HG02588 (cell line): ENCODE measurements around the gene SBK1.

Experiments
- ATAC-seq: cut with Tn5 transposase; IDR thresholded peaks from one replicate; pipeline ENCODE4 v1.9.1; 2021; ENCODE audit warnings: mild to moderate bottlenecking, moderate library complexity; ENCODE audit not compliant: unreplicated experiment

The SBK1 gene

DNA sequence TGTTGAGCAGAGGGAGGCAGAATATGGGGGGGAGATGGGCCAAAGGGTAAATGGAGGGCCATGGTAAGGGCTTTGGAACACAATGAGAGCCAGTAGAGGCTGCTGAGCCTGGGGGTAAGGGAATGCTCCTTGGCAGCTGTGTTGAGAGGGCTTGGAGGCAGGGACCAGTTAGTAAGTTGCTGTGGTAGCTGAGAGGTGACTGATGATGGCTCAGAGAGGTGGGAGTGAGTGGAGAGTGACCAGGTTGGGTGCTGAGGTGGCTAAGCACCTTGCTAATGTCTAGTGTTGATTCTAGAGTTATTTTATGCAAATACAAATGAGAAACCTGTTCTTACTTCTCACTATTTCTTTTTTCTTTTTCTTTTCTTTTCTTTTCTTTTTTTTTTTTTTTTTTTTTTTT is 10.8 kb downstream of the SBK1 start:
- ATAC-seq, result no peak

DNA sequence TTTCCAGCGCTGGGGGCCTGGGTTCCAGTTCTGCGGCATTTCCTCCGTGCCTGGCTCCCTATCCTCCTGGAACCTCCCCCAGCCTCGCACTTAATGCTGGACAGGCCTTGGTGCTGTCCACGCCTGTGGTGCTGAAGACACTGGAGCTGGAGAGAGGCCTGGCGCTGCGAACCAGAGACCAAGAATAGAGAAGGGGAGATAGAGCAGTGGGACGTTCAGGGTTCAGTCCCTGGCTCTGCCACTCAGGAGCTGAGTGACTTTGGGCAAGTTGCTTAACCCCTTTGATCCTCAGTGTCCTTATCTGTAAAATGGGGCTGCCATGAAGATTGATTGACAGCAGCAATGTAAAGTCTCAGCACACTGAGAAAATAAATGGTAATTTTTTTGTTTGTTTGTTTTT is 11.9 kb downstream of the SBK1 start:
- ATAC-seq, result no peak

DNA sequence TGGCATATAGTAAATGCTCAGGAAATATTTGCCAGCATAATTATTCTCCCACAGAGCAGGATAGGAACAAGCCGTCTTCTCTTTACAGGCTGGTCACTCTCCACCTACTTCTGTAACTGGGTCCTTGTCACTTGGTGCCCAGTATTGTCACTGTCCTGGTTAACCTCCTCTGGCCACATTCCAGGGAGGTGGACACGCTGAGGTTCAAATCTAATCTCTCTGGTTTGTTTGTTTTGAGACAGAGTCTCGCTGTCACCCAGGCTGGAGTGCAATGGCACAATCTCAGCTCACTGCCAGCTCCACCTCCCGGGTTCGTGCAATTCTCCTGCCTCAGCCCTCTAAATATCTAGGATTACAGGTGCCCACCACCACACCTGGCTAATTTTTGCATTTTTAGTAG is 15.6 kb downstream of the SBK1 start:
- ATAC-seq, result no peak

DNA sequence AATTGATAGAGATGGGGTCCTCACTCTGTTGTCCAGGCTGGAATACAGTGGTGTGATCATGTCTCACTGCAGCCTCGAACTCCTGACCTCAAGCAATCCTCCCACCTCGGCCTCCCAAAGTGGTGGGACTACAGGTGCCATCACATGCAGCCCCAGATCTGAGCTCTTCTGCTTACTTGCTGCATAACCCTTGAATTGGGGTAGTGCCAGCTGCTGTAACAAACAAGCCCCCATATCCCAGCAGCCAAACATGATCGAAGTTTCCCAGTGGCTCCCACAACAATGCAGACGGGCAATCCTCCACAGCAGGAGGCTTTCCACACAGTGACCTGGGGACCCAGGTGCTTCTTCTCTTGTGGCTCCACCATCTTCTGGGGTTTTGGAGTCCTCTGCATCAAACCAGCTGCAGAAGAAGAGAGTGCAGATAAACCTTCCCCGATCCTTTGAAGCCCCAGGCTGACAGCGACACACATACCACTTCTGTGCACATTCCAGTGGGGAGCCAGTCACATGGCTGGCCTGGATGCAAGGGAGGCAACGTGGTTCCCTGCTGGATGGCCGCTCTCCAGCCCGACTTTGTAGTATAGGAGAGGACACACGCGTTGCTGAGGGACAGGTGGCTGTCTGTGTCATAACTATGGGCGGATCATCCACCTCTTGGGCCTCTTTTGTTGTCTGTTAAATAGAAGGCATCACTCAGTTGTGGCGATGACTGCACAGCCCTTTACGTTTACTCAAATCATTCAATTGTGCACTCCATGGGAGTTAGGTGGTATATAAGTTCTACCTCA is 16.7 kb downstream of the SBK1 start:
- no peak for ATAC-seq

DNA sequence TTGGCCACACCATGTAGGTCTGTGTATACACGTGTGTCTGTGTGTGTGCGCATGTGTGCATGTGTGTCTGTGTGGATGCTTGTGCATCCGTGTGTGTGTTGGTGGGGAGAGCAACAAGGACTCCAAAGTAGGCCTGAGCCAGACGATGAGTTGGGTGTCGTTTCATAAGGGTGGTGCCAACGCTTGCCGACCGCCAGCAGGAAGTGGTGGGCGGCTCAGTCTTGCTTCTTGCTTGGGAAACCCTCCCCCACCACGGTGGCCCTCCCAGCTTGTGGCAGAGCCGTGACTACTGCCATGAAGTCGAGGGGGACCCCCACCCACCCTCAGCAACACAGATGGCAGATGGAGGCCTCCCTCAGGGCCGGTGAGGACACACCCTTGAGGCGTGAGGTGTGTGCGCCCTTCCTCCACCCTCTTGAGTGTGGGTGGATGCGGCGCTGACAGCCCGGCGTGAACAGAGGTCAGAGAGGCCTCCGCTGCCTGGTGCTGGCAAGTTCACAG is 17.5 kb downstream of the SBK1 start:
- ATAC-seq, result no peak

DNA sequence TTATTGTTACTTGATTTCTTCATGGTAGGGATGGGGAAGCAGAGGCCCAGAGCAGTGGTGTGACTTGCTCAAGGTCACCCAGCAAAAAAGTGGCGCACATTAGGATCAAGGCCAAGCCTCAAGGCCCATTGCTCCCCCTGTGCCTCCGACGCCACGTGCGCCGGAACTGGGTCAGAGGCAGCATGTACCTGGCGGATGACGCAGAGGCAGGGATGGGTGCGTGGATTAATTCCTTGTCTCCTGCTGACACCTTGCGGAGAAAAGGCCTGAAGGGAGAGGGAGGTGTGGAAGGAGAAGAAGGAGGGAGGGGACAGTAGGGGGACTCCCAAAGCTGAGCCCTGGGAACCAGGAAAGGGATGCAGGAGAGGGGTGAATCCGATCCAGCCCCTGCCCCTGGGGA is 18.5 kb downstream of the SBK1 start:
- ATAC-seq, result no peak

DNA sequence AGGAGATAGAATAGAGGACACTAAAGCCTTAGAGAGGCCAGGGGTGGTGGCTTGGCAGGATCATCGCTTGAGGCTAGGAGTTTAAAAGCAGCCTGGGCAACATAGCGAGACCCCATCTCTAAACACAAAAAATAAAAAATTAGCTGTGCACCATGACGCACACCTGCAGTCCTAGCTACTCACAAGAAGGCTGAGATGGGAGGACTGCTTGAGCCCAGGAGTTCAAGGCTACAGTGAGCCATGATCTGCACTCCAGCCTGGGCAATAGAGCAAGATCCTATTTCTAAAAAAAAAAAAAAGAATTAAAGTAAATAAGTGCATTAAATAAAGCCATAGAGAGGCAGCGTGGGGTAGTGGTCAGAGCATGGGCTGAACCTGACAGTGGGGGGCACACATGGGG is 19.1 kb downstream of the SBK1 start:
- no peak for ATAC-seq

DNA sequence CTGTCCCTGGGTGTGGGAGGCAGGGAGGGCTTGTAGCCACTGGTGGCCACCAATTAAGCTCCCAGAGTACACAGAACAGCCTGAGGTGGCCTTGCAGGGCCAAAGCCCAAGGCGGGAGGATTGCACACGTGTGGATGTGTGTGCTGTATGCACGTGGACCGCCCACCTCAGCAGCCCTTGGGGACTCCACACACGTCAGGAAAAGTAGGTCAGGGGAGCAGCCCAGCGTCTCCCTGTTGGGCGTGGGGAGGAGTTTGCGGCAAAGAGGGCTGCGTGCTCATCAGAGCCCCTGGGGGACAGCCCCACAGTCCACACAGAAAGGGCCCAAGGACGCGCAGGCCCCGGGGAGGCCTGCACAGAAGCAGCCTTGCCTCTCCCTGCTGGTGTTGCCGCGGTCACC is 19.6 kb downstream of the SBK1 start:
- ATAC-seq, result no peak

DNA sequence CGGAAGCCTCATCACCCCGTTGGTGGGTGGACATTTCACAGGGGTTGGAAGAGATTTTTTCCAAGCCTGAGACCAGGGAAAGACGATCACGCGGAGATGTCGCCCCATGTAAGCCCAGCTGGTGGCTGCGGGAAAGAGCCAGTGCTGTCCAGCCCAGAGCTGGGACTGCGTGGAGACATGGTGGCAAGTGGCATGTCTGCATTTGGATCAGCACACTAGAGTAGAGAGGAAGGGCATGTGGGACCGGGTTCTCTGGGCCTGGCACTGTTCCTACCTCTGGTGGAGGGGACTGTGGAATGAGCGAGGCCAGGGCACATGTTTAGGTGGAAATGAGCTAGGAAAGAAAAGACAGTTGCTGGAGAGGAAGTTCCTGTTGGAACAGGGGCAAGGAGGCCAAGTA is 20.0 kb downstream of the SBK1 start:
- no peak for ATAC-seq

DNA sequence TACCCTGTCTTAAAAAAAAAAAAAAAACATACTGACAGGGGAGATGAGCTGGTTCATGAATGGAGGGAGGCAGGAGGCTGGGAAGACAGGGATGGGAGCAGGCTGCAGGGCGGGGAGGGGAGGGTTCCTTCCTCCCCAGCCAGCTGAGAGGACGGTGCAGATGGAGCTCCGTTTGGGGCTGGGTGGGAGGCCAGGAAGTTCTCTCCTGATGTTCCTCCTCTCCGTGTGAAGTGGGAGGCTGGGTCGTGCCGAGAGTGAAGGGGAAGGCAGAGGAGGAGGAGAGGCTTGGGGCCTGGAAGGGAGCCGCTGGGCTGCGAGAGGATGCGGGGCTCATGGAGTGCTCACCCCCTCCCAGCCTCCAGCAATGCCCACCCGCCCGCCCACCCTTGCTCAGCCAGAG is 21.3 kb downstream of the SBK1 start:
- ATAC-seq, result no peak

DNA sequence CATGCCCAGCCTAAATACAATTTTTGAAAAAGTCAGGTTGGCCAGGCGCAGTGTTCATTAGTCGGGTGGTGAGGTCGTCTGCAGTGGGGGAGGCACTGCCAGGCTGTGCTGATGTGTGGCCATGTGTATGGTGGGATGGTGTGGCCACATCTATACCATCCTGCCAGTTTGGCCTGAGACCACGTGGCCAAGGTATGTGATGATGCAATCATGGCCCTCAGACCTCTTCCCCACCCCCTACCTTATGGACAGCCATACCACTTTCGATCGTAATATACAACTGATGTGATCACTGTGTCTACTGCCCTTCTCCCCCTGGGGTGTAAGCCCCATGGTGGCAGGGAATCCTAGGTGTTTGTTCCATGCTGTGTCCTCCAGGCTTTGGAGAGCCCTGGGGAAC is 23.7 kb downstream of the SBK1 start:
- ATAC-seq, result no peak

DNA sequence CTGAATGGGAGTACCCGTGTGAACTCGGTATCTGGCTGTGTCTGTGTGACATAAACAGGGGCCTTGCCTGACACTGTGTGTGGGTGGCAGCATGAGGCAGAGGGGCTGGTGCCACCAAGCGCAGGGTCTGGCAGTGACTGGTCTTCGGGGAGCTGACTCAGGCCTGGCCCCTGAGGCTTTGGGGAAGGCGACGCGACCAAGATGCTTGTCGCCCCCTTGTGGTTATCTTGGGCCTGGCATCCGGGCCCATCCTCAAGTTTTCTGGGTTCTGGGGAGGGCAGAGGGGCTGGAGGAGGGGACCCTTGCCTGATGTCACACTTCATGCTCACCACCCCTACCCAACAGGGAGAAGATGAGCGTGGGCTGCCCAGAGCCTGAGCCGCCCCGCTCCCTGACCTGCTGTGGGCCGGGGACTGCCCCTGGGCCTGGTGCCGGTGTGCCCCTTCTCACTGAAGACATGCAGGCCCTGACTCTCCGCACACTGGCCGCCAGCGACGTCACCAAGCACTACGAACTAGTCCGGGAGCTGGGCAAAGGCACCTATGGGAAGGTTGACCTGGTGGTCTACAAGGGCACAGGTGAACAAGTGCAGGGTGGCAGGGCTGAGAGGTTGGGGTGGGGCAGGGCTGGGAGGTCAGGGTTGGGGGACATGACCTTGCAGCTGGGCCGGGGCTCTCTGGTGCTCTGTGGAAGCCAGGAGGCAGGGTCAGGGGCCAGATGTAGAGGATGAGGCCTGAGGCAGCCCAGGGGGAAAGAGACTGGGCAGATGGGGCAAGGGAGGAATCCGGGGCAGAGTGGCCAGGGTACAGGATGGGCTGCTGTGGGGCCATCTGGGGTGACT is 24.9 kb downstream of the SBK1 start:
- no peak for ATAC-seq

DNA sequence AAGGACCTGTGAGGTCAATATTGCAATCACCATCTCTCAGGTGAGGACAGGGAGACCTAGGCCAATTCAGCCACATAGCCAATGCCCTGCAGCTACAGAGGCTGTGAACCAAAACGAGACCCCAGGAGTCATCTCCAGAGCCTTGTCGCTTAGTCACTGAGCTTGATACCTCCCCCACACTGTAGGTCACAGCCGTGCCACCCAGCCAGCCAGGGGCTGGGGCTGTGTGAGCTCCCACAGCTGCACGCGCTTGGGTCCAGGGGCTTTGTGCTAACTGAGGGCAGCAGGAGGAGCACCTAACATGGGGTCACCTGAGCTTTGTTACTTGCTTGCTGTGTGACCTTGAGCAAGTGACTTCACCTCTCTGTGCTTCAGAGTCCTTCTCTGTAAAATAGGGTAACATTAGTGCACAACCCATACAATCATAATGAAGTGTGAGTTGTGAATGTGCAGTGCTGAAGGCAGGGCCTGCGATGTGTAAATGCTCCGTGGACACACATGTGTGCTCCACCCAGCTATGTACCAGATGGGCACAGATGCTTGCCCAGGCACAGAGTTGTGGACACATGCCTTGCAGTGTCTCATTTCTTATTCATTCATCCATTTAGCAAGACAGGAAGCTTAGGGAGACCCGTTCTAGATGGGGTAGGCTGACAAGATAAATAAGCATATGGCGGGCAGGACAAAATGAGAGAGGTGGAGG is 25.9 kb downstream of the SBK1 start:
- ATAC-seq, result no peak

DNA sequence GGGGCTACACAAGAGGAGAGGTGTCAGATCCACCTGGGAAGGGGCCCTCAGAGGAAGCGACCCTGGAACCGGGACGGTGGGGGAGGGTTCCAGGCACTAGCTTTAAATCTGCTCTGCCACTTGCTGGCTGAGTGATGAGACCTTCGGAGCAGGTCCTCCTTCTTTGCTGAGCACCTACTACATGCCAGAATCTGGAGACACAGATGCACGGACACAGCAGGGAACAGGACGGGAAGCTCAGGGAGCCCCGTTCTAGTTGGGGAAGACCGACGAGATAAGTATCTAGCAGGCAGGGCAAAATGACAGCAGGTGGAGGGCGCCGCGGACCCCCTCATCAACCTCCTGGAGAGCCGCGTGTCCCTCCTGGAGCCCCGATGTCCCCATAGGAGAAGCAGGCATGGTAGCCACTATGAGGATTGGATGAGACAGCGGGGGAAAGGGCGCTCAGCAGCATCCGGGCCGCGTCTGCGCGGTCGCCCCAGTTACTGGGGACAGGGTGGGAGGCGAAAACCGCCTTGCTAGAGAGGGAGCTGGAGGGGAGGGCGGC is 27.2 kb downstream of the SBK1 start:
- ATAC-seq, result no peak

DNA sequence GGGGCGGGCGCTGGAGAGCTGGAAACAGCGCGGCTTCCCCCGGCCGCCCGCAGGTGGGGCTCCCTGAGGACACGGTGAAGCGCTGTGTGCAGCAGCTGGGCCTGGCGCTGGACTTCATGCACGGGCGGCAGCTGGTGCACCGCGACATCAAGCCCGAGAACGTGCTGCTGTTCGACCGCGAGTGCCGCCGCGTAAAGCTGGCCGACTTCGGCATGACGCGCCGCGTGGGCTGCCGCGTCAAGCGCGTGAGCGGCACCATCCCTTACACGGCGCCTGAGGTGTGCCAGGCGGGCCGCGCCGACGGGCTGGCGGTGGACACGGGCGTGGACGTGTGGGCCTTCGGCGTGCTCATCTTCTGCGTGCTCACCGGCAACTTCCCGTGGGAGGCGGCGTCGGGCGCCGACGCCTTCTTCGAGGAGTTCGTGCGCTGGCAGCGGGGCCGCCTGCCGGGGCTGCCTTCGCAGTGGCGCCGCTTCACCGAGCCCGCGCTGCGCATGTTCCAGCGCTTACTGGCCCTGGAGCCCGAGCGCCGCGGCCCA is 27.8 kb downstream of the SBK1 start:
- ATAC-seq, result no peak

DNA sequence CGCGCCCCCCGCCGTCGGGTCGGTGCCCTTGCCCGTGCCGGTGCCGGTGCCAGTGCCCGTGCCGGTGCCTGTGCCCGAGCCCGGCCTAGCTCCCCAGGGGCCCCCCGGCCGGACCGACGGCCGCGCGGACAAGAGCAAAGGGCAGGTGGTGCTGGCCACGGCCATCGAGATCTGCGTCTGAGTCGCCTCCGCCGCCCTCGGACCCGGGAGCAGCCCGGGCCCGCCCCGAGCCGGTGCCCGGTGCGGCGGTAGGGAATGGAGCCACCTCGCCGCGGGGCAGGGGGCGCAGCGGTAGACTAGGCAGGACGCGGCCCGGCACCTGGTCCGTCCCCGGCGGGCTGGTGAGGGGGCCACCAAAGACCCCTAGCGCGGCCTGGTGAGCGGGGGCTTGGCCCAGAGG is 28.4 kb downstream of the SBK1 start:
- no peak for ATAC-seq

DNA sequence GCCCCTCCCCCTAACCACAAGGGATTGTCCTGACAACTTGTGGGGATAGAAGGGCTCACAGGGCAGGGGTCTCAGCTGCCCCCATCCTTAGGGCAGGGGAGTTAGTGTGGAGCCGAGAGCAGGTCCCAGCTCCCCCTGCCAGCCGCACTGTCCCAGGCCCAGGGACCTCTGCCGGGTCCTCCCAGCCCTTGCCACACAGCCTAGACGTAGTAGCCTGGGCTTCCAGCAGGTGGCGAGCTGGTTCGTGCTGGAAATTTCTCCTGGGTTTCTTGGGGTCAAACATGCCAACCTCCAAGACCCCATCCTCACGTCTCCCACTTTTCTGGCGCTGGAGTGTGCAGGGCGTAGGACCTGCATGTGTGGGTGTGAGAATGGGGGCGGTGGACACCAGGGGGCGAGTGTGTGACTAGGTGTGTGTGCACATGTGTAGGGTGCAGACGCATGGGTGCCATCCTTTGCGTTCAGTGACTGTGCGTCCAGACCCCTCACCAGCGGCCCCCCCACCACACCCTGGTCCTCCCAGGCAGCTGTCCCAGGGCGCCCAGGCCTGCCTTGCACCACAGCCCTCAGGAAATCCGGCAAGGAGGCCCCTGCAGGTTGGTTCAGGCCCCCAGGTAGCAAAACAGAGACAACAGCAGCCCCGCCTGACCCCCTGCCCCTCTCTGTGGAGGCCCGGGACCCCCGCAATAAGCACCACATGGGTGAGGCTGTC is 29.5 kb downstream of the SBK1 start:
- ATAC-seq, result no peak

DNA sequence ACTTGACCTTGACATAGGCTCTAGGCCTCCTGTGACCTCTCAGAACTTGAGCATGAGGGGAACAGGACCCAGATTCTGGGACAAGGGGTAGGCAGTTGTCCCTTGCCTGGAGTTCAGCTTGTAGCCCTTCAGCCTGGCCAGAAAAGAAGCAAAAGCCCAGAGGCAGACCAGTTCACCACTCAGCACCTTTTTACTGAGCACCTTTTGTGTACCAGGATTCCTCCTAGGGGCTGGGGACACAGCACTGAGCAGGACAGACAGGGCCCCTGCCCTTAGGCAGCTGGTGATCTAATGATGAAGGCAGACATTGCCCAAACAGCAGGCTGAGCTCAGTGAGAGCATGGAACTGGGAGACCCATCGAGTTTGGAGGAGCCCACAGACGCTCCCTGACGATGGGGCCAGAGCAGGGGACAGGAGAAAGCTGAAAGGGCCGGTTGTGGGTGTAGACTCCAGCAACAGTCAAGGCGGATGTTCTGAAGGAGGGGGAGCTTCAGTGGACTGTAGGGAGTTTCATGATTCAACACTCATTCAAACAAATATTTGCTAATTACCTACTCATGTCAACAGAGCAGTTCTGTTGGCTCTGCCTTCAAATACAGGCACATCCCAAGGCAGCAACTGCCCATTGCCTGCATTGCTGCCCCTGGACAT is 32.0 kb downstream of the SBK1 start:
- no peak for ATAC-seq

DNA sequence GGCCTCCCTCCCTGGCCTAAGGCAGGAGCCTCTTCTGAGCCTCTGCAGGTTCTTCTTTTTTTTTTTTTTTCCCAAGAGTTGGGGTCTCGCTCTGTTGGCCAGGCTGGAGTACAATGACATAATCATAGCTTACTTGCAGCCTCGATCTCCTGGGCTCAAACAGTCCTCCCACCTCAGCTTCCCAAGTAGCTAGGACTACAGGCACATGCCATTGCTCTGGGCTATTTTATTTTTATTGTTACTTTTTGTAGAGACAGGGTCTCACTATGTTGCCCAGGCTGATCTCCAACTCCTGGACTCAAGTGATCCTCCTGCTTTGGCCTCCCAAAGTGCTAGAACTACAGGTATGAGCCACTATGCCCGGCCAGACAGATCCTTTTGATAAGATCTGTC is 32.6 kb downstream of the SBK1 start:
- ATAC-seq, result no peak
